HepG2 (cell line): ENCODE results near the gene EDC3. TPM values are rescaled to one million over a fixed set of nuclear protein-coding genes. Genes with fewer than 3 reads are reported as not detected.

Experiments used
- AFF4 ChIP-seq: sonication (generic); formaldehyde crosslinking; IDR thresholded peaks from 2 replicates; pipeline ENCODE4 v1.4.0; 2020; ENCODE audit warnings: missing genetic modification reagents
- HNF4A ChIP-seq: sonication (generic); formaldehyde crosslinking; IDR thresholded peaks from 2 replicates; pipeline ENCODE4 v1.4.0; 2020; ENCODE audit warnings: missing genetic modification reagents
- KIAA2018 ChIP-seq: sonication (generic); formaldehyde crosslinking; IDR thresholded peaks from 2 replicates; pipeline ENCODE4 v1.5.0; 2020; ENCODE audit warnings: mild to moderate bottlenecking, missing genetic modification reagents, borderline replicate concordance
- SIX4 ChIP-seq: sonication (generic); formaldehyde crosslinking; IDR thresholded peaks from 2 replicates; pipeline ENCODE4 v1.4.0; 2020; ENCODE audit warnings: missing genetic modification reagents
- ZFP1 ChIP-seq: IDR thresholded peaks from 2 replicates; pipeline ENCODE4 v1.6.1; 2016
- ZNF329 ChIP-seq: sonication (generic); formaldehyde crosslinking; IDR thresholded peaks from 2 replicates; pipeline ENCODE4 v1.9.0; 2021; ENCODE audit warnings: low read depth, mild to moderate bottlenecking, missing genetic modification reagents
- polyA plus RNA-seq, 8 experiments: library from polyadenylated mRNA; depleted of rRNA in 3 of 8; stranded (reverse) in 7 of 8; unstranded in 1 of 8; fragments of >200 nt; fragmentation: Illumina TruSeq in 4 of 8; extraction: Trizol in 4 of 8; gene quantifications; 2 replicates each; pipeline versions ENCODE4 v1.2.1 to v1.2.3, GENCODE V29; 2011 to 2016; ENCODE audit warnings: low read depth in 4 of 8, missing spikeins in 1 of 8, mixed read lengths in 1 of 8; ENCODE audit not compliant: insufficient read depth in 1 of 8
- total RNA-seq, 5 experiments: library from RNA; depleted of rRNA; stranded (reverse); fragments of >200 nt; fragmentation: Illumina TruSeq; extraction: Trizol; gene quantifications; 2 replicates each; pipeline ENCODE4 v1.2.3, GENCODE V29; 2016; ENCODE audit warnings: low read depth in 1 of 5
- TF ChIP-seq, protein P1 (sequence below): IDR thresholded peaks from 2 replicates; pipeline ENCODE4 v1.6.1; 2012; ENCODE audit warnings: low read length, improper control_type of control experiment

EDC3 gene
- total and polyA plus RNA-seq, 2 of the 13 experiments (the other 11 are each of a cell fraction or from before 2014, with no cell fraction given): 17.4 to 32.0 TPM

DNA sequence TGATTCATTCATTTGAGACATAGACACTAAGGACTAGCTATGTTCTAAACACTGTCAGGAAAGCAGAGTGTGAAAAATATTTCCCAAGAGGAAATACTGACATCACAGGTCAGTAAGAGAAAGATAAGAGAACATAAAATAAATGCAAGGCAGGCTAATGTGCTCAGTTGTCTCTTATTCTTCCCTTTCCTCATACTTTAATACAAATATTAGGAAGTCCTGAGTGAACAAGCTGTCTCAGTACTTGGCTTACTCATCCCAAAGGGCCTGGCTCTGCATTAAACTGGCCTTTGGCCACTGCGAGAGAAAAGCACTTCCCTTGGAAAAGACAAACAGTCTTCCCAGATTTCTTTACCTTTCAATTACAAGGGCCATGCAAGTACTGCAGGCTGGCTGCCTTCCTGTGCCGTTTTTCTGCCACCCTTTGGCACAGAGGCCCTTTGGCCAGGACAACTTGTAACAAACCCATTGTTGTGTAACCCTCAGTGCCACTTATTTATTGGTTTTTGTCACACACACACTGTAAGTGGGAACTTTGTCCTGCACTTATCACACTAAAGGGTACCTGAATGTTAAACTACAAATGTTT lies 31.7 kb downstream of the EDC3 start (continued):
- TF ChIP-seq, protein P1, sequence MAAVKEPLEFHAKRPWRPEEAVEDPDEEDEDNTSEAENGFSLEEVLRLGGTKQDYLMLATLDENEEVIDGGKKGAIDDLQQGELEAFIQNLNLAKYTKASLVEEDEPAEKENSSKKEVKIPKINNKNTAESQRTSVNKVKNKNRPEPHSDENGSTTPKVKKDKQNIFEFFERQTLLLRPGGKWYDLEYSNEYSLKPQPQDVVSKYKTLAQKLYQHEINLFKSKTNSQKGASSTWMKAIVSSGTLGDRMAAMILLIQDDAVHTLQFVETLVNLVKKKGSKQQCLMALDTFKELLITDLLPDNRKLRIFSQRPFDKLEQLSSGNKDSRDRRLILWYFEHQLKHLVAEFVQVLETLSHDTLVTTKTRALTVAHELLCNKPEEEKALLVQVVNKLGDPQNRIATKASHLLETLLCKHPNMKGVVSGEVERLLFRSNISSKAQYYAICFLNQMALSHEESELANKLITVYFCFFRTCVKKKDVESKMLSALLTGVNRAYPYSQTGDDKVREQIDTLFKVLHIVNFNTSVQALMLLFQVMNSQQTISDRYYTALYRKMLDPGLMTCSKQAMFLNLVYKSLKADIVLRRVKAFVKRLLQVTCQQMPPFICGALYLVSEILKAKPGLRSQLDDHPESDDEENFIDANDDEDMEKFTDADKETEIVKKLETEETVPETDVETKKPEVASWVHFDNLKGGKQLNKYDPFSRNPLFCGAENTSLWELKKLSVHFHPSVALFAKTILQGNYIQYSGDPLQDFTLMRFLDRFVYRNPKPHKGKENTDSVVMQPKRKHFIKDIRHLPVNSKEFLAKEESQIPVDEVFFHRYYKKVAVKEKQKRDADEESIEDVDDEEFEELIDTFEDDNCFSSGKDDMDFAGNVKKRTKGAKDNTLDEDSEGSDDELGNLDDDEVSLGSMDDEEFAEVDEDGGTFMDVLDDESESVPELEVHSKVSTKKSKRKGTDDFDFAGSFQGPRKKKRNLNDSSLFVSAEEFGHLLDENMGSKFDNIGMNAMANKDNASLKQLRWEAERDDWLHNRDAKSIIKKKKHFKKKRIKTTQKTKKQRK: no peak
- TF ChIP-seq ZFP1 (CRISPR knock-in tag) (no peak), ZNF329 (no peak), KIAA2018 (CRISPR knock-in tag) (no peak), AFF4 (no peak), SIX4 (no peak), HNF4A (CRISPR knock-in tag) (0 out of 2 replicates have a peak, but pooled peaks have one; percentile 35)
